Raji (cell line): ENCODE measurements around the gene CSNK1G2.

Experiments
- POLR2A ChIP-seq: IDR thresholded peaks from 2 replicates; pipeline ENCODE4 v1.6.1; 2011; ENCODE audit warnings: low read depth, low read length, control low read depth; ENCODE audit not compliant: insufficient read depth

CSNK1G2 gene

DNA sequence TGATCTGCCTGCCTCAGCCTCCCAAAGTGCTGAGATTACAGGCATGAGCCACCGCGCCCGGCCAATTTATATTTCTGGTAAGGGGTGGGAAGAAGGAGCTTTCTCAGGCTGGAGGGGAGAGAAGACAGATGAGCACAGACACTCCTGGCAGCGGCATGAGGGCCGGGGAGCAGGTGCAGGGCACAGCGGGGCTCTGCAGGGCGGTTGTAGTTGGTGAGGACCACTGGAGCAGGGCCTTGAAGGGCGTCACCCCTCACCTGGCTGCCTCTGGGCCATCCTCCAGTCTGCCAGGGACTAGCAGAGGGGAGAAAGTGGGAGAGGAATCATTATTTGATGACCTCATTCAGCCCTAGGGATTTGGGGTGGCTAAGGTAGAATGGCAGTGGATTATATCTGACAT, 8.6 kb upstream of the CSNK1G2 start:
- TF ChIP-seq POLR2A, result no peak

DNA sequence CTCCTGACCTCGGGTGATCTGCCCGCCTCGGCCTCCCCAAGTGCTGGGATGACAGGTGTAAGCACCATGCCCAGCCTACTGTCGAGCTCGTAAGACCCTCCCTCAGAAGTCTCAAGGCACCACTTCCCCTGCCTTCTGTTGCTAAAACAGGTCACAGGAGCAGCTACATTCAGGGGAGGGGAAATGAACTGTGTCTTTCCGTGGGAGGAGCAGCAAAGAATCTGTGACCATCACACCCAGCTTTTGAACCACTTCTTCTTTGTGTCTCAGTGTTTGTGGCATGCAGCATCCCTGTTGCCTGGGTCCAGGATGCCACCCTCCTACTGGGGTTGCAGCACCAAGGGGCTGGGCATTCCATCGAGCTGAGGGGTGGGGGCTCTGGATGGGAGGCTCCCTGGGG, 7.7 kb upstream of the CSNK1G2 start:
- no peak for TF ChIP-seq POLR2A

DNA sequence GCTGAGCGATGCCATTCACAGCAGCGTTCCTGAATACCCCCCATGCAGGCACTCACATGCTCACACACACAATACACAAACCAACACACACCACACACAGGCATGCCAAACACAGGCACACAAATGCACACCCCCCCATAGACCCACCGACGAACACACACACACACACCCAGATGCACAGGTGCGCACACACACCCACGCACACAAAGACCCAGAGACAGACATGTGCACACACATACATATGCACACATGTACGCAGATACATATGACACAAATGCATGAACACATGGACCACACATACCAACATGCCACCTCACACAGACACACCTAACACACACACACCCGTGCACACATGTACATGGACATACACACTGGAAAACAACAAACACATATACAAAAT, 7.0 kb upstream of the CSNK1G2 start:
- TF ChIP-seq POLR2A, result no peak

DNA sequence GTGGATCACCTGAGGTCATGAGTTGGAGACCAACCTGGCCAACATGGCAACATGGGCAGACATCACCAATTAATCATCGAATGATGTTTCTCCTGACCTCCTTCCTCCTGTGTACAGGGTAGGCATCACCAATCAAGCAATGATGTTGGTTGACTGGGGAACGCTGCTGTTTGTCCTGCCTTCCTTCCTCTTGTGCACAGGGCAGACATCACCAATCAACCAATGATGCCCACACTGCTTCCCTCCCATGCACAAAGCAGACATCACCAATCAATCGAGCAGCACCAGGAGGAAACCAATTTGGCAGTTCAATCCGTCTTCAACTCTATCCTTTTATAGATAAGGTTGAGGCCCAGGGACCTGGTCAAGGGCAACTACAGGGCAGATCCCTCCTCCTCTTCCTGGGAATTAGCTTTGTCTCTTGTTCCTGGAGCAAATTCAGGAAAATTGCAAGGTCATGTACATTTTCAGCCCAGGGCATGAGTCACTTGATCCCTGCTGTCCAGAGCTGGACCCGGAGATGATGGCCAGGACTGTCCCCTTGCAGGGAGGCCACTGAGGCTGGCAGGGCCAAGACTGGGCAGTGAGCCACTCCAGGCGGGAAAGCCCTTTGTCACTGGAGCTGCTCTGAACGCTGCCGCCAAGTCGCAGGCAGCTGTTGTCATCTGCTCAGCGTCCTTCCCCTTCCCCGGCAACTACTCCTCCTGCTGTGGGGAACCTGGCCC, 5.3 kb upstream of the CSNK1G2 start:
- peak; percentile 45; the same call in 1 of the 2 replicates for TF ChIP-seq POLR2A

DNA sequence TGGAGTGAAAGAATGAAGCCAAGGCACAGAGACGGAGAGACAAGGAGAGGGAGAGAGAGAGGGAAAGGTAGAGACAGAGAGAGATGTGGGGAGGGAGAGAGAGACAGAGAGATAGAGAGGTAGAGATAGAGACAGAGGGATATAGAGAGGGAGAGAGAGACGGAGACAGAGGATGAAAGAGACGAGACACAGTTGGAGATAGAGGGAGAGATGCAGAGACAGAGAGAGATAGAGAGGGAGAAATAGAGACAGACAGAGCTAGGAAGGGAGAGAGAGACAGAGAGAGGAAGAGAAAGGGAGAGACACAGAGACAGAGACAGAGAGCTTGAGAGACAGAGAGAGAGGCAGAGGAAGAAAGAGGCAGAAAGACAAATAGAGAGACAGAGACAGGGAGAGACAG, 4.5 kb upstream of the CSNK1G2 start:
- no peak for TF ChIP-seq POLR2A

DNA sequence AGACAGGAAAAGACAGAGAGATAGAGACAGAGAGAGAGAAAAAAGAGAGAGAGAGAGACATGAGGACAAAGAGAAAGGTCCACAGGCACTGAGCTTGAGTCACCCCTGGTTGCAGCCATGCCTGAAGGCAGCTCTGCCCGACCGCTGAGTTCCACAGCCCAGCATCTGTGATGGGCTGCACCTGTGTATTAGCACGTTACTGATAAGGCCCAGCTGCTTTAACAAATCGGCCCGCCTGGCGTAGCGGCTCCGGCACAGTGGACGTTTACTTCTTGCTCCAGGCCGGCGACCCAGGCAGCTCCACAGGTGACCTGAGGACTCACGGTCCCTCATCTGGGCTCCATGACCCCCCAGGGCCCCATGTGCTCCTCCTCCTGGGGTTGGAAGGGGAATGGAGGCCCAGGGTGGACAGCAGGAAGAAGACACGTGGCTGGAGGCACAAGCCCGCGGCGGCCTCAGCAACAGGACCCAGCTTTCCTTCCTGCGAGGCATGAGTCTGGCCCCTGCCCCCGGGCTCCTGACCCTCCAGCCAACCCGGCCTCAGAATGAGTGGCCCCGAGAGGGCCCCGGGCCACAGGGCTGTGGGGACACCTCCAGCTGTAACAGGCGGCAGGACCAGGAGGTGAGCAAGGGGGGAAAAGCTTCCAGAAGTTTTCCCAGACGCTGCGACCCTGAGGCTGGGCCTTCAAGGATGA, 3.9 kb upstream of the CSNK1G2 start:
- TF ChIP-seq POLR2A, result no peak

DNA sequence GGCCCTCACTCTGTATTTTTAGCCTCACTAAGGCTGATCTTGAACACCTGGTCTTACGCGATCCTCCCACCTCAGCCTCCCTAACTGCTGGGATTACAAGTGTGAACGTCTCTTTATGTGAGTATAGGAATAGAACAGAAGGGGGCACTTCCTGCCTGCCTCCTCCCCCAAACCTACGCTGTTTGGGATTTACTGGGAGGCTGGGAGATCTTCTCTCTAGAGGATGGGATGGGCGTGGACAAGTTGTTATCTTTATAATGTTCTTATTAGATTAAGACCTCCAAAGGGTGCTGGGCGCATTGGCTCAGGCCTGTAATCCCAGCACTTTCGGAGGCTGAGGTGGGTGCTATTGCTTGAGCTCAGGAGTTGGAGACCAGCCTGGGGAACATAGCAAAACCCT, 2.9 kb upstream of the CSNK1G2 start:
- no peak for TF ChIP-seq POLR2A

DNA sequence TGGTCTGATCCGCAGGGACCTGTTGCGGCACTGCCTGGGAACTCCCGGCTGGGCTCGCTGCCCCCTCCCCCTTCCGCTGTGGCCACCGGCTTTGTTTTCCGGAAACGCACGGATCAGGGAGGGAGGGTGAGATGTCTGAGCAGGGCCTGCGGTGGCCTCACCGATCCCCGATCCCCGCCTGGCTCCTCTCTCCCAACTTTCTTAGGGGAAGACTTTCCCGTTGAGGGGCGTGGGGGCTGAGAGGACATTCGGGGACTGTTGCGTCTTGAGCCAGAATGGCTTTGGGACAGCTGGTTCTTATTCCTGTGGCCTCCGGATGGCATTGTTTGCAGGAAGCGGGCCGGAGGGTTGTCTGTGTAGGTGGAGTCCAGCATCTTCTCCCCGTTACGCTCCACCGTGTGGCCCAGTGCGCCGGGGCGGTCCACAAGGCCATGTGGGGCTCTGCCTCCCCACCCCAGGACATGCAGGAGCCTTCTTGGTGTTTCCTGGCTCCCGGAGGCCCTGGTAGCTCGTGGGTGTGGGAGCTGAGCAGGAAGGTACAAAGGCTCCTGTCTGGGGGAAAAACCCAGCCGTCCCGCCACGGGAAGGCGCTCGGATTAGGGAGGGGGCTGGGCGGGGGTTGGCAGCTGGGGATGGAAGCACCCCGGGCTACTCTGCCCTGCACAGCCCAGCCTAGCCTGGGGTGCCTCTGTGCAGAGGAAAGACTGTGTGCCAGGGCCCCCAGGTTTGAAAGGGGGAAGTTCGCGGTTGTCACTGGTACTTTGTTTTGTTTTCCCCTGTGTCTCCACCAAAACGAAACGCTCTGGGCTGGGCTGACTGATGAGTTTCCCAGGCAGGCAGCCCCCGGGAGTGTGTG, 1.3 kb downstream of the CSNK1G2 start:
- peak; percentile 51; the same call in 1 of the 2 replicates for TF ChIP-seq POLR2A

DNA sequence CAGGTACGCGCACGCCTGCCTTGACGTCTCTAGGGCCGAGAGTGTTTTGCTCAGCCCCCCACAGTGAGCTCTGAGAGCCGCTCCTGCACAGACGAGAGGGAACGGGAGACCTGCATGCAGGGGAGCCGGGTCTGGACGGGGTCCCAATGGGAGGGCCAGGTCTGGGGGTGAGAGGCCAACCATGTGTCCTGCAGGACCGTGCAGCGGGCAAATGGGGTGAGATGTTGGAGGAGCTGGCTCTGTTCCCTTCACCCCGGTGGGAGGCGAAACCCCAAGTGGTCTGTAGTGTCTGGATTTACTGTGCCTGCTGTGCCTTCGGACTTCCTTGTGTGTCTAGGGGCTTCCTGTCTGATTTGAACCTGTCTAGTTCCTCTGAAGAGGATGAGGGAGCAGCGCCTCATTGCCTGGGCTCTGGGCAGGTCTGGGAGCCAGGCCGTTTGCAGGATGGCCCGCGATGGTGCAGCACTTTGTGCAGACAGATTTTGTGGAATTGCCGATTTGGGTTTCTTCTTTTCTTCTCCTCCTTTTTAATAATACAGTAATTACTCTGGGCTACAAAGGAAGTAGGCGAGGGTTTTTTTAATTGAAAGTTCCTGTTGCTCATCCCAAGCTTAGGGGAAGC, 2.1 kb downstream of the CSNK1G2 start:
- TF ChIP-seq POLR2A, result no peak

DNA sequence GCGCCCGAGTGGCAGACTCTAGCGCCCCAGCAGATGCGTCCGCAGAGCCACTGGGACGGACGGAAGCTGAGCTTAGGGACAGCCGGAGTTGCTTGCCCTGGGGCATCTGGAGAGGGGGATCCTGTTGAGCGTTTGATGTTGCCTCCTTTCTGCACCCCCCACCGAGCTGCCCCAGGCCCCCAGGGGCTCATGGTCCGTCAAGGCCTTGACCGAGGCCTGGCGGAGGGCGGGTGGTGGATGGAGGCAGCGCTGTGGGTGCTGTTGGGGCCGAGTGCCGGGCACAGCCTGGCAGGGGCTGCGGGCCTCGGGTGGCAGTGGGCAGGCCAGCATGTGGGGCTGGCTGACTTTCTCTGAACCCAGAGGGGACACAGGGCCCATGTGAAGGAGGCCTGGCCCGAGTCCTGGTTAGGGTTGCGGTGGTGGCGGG, 2.7 kb downstream of the CSNK1G2 start:
- no peak for TF ChIP-seq POLR2A

DNA sequence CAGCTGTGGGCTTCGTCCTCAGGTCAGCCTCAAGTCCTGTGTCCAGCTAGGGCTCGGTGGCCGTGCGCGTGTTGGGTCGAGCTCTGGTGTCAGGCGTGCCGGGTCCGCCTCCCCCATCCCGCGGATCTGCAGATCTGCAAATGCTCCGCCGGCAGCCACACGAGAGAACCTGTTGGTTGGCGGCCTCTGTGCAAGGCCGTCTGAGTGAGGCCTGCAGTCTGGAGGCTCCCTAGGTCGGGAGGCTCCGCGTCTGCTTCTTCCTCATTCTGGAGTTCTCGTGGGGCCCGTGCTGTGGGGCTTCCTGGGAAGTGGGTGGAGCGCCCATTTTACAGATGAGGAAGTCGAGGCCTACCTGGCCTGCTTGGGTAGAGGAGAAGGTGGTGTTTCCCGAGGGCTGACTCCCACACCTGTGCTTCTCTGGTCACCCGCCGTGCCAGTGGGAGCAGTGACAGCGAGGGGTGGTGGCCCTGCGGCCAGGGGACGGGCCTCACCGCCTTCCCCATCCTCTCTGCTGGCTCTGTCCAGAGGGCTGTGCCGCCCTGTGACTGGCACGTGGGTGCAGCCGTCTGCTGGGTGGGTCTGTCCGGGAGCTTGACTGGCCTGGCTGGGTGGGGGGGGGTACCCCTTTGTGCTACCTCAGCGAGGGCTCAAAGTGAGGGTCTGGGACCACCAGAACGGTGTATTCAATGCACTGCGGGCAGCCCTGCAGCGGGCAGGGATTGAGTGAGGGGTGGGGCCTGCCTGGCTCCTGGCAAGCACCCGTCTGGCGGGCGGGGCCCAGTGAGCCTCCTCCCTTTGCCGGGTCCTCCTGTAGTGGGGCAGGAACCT, 3.3 kb downstream of the CSNK1G2 start:
- no peak for TF ChIP-seq POLR2A

DNA sequence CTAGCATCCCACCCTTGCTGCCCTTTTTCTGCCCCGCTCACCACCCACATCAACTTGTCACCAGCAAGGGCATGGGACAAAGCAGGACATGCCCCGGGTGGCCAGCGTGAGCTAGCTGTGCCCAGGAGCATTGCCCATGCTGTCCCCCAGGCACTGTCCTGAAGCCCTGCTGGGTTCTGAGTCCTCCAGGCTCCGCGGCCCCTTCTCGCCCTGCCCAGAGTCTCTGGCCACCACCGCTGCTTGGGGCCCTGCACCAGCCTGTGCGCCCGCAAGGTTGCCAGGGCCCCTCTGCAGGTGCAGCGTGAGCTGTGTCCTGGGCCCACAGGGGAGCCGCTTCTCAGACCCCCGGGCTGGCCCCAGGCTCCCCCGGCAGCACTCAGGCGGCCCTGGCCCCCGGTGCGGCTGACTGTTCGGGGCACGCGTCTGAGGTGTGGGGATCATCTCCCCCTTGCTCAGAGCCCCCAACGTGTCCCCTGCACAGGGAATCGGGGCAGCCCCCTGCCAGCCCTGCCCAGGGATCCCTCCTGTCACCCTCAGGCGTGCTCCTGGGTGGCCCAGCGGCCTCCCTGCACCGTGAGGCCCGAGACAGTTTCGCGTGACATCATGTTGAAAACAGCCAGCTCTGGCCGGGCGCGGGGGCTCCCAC, 4.1 kb downstream of the CSNK1G2 start:
- no peak for TF ChIP-seq POLR2A

DNA sequence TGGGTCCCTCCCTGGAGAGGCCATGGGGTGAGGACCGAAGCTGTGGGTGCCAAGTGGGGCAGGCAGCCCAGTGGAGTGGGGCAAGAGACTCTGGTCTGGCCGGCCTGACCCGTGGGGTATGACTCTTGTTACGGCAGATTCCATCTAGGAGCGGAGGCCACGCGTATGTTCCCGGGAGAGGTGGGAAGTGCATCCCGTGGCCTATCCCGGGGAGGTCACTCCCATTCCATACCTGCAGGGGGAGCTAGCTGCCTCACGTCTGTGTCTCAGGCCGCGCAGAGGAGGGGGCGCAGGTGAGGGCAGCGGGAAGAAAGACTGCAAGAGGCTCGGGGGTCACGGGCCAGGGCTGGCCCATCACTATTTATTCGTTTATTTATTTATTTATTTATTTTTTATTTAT, 4.9 kb downstream of the CSNK1G2 start:
- no peak for TF ChIP-seq POLR2A

DNA sequence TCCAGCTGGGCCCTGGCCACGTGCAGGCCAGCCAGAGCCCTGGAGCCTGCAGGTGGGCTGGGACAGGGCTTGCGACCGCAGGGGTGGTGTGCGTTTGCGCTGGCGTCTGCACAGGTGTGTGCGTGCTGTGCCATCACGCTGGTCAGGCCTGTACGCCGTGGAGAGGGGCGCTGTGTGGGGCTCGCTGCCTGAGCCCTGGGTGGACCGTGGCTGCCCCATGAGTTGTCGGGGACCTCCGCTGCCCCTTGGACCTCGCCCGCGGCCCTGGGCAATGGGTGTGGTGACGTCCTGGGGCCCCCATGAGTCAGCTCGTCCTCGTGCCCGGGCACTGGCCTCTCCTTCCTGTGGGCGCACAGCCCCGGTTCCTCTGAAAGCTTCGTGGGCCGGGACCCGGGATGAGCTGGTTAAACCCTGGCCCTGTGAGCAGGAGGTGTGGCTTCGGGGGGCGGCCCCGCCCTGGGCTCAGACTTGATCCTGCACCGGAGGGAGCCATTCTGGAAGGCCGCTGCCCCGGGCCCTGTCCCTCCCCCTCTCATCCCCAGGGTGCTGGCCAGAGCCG, 6.8 kb downstream of the CSNK1G2 start:
- TF ChIP-seq POLR2A, result no peak
